ENCODE results near the gene NEURL4.

The NEURL4 gene

GRCh38 chr17:7295230-7296180, 33.6 kb downstream of the NEURL4 start:
- no peak for DNase-seq

- DNase-seq = peak; percentile 61
Measured at GRCh38 chr17:7294614-7295153, 34.5 kb downstream of the NEURL4 start, which contains the start of gene YBX2. YBX2 (minus strand) TSS chr17:7294639; CDS start chr17:7294500, 139 bp downstream.

GRCh38 chr17:7293816-7294613, 35.1 kb downstream of the NEURL4 start:
- DNase-seq = no peak

- no peak for DNase-seq
Measured at GRCh38 chr17:7293159-7293558, 36.0 kb downstream of the NEURL4 start.

GRCh38 chr17:7292729-7293128, 36.4 kb downstream of the NEURL4 start:
- no peak for DNase-seq

- no peak for DNase-seq
Measured at GRCh38 chr17:7292194-7292593, 36.9 kb downstream of the NEURL4 start.

- DNase-seq = no peak
Measured at GRCh38 chr17:7290685-7291084, 38.5 kb downstream of the NEURL4 start.

- DNase-seq = no peak
Measured at GRCh38 chr17:7290166-7290565, 39.0 kb downstream of the NEURL4 start.

GRCh38 chr17:7289256-7290032, 39.7 kb downstream of the NEURL4 start:
- no peak for DNase-seq

GRCh38 chr17:7285679-7286078, 43.5 kb downstream of the NEURL4 start:
- no peak for DNase-seq

- DNase-seq = no peak
Measured at GRCh38 chr17:7284911-7285310, 44.2 kb downstream of the NEURL4 start.

- no peak for DNase-seq
Measured at GRCh38 chr17:7283471-7284216, 45.5 kb downstream of the NEURL4 start.

- no peak for DNase-seq
Measured at GRCh38 chr17:7282752-7283321, 46.3 kb downstream of the NEURL4 start.

GRCh38 chr17:7281953-7282751, 47.0 kb downstream of the NEURL4 start:
- DNase-seq = no peak

GRCh38 chr17:7281074-7281952, 47.8 kb downstream of the NEURL4 start, which contains the start of gene SLC2A4:
SLC2A4 (plus strand) TSS chr17:7281718; CDS start chr17:7281935, 217 bp downstream.
- peak; percentile 57 for DNase-seq

- DNase-seq = peak; percentile 46
Measured at GRCh38 chr17:7280519-7281073, 48.5 kb downstream of the NEURL4 start.

- DNase-seq = no peak
Measured at GRCh38 chr17:7279448-7279847, 49.7 kb downstream of the NEURL4 start.

GRCh38 chr17:7266784-7267183, 62.4 kb downstream of the NEURL4 start:
- DNase-seq = no peak
